ENCODE measurements around the gene SOSTDC1. TPM values are rescaled to one million over a fixed set of nuclear protein-coding genes. Genes with fewer than 3 reads are reported as not detected.

The SOSTDC1 gene
- polyA plus RNA-seq, 1 donor from 2014 or later, result 0.52 TPM

DNA sequence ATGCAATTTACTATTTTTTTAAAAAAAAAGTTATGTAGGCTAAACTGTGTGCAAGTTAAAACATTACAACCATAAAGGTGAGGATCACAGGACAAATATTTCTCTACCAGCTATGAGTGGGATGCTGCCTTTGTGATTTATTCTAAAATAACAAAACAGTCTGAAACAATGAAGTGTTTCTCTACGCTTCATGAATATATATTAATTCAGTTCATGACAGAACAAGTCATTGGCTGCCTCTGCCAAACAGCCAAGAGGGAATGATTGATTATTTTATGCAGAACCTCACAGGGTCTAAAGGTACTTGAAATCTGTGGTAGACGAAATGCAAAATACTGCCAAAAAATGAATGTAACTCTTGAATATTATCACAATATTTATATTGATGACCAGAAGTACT is 29.0 kb upstream of the SOSTDC1 start:
- no peaks in the 10 kb centered on the region for H3K27me3 ChIP-seq (ENCODE audit: insufficient read depth, low read depth, low read length)
- no peak overlapping the region for H3K4me3 ChIP-seq (ENCODE audit: low read length)
- H3K36me3 ChIP-seq (ENCODE audit: insufficient read depth, low read length), result no peaks in the 10 kb centered on the region
- no peak overlapping the region for H3K27ac ChIP-seq (ENCODE audit: low read length)
- H3K4me2 ChIP-seq (ENCODE audit: low read length), result no peak overlapping the region
- no peaks in the 10 kb centered on the region for H3K79me2 ChIP-seq (replicated peaks; ENCODE audit: insufficient read depth, low read length)
- no peaks in the 10 kb centered on the region for H3K9me2 ChIP-seq (ENCODE audit: insufficient read depth, low read length)
- H3K9ac ChIP-seq (ENCODE audit: low read length), result no peak overlapping the region
- H4K20me1 ChIP-seq (ENCODE audit: insufficient read depth), result no peaks in the 10 kb centered on the region
- H3K9me3 ChIP-seq (ENCODE audit: low read length), result no peaks in the 10 kb centered on the region
- TF ChIP-seq EP300 (conservative IDR thresholded peaks at IDR 0.05; ENCODE audit: poor library complexity, severe bottlenecking), result no peak
- no peak for TF ChIP-seq EZH2 (IDR thresholded peaks at IDR 0.05; ENCODE audit: borderline replicate concordance, insufficient read depth, low read length, poor library complexity, severe bottlenecking)
- no peak for TF ChIP-seq RAD21 (conservative IDR thresholded peaks at IDR 0.05)
- TF ChIP-seq MXI1 (conservative IDR thresholded peaks at IDR 0.05; ENCODE audit: poor library complexity, severe bottlenecking), result no peak
- TF ChIP-seq SMC3 (conservative IDR thresholded peaks at IDR 0.05; ENCODE audit: poor library complexity), result no peak
- TF ChIP-seq, protein P1, sequence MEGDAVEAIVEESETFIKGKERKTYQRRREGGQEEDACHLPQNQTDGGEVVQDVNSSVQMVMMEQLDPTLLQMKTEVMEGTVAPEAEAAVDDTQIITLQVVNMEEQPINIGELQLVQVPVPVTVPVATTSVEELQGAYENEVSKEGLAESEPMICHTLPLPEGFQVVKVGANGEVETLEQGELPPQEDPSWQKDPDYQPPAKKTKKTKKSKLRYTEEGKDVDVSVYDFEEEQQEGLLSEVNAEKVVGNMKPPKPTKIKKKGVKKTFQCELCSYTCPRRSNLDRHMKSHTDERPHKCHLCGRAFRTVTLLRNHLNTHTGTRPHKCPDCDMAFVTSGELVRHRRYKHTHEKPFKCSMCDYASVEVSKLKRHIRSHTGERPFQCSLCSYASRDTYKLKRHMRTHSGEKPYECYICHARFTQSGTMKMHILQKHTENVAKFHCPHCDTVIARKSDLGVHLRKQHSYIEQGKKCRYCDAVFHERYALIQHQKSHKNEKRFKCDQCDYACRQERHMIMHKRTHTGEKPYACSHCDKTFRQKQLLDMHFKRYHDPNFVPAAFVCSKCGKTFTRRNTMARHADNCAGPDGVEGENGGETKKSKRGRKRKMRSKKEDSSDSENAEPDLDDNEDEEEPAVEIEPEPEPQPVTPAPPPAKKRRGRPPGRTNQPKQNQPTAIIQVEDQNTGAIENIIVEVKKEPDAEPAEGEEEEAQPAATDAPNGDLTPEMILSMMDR (IDR thresholded peaks at IDR 0.05; ENCODE audit: poor library complexity, severe bottlenecking), result no peak
- TF ChIP-seq, protein P2, sequence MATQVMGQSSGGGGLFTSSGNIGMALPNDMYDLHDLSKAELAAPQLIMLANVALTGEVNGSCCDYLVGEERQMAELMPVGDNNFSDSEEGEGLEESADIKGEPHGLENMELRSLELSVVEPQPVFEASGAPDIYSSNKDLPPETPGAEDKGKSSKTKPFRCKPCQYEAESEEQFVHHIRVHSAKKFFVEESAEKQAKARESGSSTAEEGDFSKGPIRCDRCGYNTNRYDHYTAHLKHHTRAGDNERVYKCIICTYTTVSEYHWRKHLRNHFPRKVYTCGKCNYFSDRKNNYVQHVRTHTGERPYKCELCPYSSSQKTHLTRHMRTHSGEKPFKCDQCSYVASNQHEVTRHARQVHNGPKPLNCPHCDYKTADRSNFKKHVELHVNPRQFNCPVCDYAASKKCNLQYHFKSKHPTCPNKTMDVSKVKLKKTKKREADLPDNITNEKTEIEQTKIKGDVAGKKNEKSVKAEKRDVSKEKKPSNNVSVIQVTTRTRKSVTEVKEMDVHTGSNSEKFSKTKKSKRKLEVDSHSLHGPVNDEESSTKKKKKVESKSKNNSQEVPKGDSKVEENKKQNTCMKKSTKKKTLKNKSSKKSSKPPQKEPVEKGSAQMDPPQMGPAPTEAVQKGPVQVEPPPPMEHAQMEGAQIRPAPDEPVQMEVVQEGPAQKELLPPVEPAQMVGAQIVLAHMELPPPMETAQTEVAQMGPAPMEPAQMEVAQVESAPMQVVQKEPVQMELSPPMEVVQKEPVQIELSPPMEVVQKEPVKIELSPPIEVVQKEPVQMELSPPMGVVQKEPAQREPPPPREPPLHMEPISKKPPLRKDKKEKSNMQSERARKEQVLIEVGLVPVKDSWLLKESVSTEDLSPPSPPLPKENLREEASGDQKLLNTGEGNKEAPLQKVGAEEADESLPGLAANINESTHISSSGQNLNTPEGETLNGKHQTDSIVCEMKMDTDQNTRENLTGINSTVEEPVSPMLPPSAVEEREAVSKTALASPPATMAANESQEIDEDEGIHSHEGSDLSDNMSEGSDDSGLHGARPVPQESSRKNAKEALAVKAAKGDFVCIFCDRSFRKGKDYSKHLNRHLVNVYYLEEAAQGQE (IDR thresholded peaks at IDR 0.05; ENCODE audit: borderline replicate concordance), result no peak
- TF ChIP-seq TAF1 (IDR thresholded peaks at IDR 0.05; ENCODE audit: low read depth), result no peak
- TF ChIP-seq POLR2AphosphoS5 (IDR thresholded peaks at IDR 0.05), result no peak
- H3F3A ChIP-seq (ENCODE audit: insufficient read depth, low read length, poor library complexity, severe bottlenecking), result no peaks in the 10 kb centered on the region
- no peak overlapping the region for H2AFZ ChIP-seq (ENCODE audit: low read depth, low read length)

DNA sequence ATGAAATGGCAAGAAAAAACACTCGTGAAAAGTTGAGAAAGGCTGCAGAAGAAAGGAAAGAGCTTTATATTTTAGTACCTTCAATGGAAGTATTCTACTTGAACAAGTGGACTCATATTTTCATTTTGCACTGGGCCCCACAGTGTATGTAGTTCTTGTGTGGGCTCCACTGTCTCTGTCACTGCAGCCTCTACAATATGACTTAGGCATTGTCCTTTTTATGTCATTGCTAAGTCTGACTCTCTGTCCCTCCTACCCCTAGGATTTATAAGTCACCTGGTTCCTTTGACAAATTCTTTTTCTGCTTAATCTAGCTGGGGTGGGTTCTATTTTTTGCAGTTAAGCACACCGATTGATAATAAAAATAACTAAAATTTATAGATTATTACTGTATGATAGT is 27.7 kb upstream of the SOSTDC1 start:
- no peaks in the 10 kb centered on the region for H3K79me2 ChIP-seq (replicated peaks; ENCODE audit: insufficient read depth, low read length)
- H3K27ac ChIP-seq (ENCODE audit: low read length), result no peak overlapping the region
- H3K9ac ChIP-seq (ENCODE audit: low read length), result no peak overlapping the region
- H3K4me3 ChIP-seq (ENCODE audit: low read length), result no peak overlapping the region
- no peak overlapping the region for H3K4me2 ChIP-seq (ENCODE audit: low read length)
- H3K9me2 ChIP-seq (ENCODE audit: insufficient read depth, low read length), result no peaks in the 10 kb centered on the region
- H3F3A ChIP-seq (ENCODE audit: insufficient read depth, low read length, poor library complexity, severe bottlenecking), result no peaks in the 10 kb centered on the region
- H3K27me3 ChIP-seq (ENCODE audit: insufficient read depth, low read depth, low read length), result no peaks in the 10 kb centered on the region
- H3K9me3 ChIP-seq (ENCODE audit: low read length), result no peaks in the 10 kb centered on the region
- no peaks in the 10 kb centered on the region for H3K36me3 ChIP-seq (ENCODE audit: insufficient read depth, low read length)
- no peak overlapping the region for H2AFZ ChIP-seq (ENCODE audit: low read depth, low read length)
- TF ChIP-seq SMC3 (conservative IDR thresholded peaks at IDR 0.05; ENCODE audit: poor library complexity) (no peak), RAD21 (conservative IDR thresholded peaks at IDR 0.05) (no peak), TAF1 (IDR thresholded peaks at IDR 0.05; ENCODE audit: low read depth) (no peak), EZH2 (IDR thresholded peaks at IDR 0.05; ENCODE audit: borderline replicate concordance, insufficient read depth, low read length, poor library complexity, severe bottlenecking) (no peak), POLR2AphosphoS5 (IDR thresholded peaks at IDR 0.05) (no peak), EP300 (conservative IDR thresholded peaks at IDR 0.05; ENCODE audit: poor library complexity, severe bottlenecking) (no peak), MXI1 (conservative IDR thresholded peaks at IDR 0.05; ENCODE audit: poor library complexity, severe bottlenecking) (no peak)
- TF ChIP-seq, protein P2 (IDR thresholded peaks at IDR 0.05; ENCODE audit: borderline replicate concordance), result no peak
- TF ChIP-seq, protein P1 (IDR thresholded peaks at IDR 0.05; ENCODE audit: poor library complexity, severe bottlenecking), result no peak
- no peaks in the 10 kb centered on the region for H4K20me1 ChIP-seq (ENCODE audit: insufficient read depth)
